Large intestine (tissue), 3 donors: ENCODE measurements around the gene NEK6. TPM values are rescaled to one million over a fixed set of nuclear protein-coding genes. Genes with fewer than 3 reads are reported as not detected.
A peak's percentile ranks its signal among the peaks of the same experiment; 100 is the strongest.

Experiments
- DNase-seq, 2 donors: peaks; one replicate each; pipeline versions ENCODE4 v3.0.0 to v3.0.0-alpha.2; 2013
- H3K27ac ChIP-seq: one replicate; pipeline ENCODE4 v1.5.1; 2013; ENCODE audit warnings: low read length
- H3K27me3 ChIP-seq: 2 replicates; pipeline ENCODE4 v1.6.1; 2013; ENCODE audit warnings: low read length; ENCODE audit not compliant: control insufficient read depth, insufficient read depth
- H3K36me3 ChIP-seq: 2 replicates; pipeline ENCODE4 v1.6.1; 2013; ENCODE audit warnings: low read length; ENCODE audit not compliant: control insufficient read depth, insufficient read depth
- H3K4me1 ChIP-seq: one replicate; pipeline ENCODE4 v1.6.1; 2013; ENCODE audit warnings: low read length; ENCODE audit not compliant: control insufficient read depth, insufficient read depth
- H3K4me3 ChIP-seq: one replicate; pipeline ENCODE4 v1.5.1; 2013; ENCODE audit warnings: low read length
- H3K9me3 ChIP-seq: one replicate; pipeline ENCODE4 v1.6.1; 2013; ENCODE audit warnings: mild to moderate bottlenecking, low read depth, low read length, moderate library complexity; ENCODE audit not compliant: control insufficient read depth
- WGBS: methylation state at CpG from one replicate; pipeline ENCODE4 v1.1.5; 2013; ENCODE audit warnings: low lambda C conversion rate; ENCODE audit not compliant: insufficient coverage; 5-methylcytosine and 5-hydroxymethylcytosine counted together
- polyA plus RNA-seq: library from polyadenylated mRNA; unstranded; fragments of 120-200 nt; gene quantifications from one replicate; pipeline ENCODE4 v1.2.1, GENCODE V29; 2013

Gene NEK6
- polyA plus RNA-seq, 1 donor, result 28.2 TPM

DNA sequence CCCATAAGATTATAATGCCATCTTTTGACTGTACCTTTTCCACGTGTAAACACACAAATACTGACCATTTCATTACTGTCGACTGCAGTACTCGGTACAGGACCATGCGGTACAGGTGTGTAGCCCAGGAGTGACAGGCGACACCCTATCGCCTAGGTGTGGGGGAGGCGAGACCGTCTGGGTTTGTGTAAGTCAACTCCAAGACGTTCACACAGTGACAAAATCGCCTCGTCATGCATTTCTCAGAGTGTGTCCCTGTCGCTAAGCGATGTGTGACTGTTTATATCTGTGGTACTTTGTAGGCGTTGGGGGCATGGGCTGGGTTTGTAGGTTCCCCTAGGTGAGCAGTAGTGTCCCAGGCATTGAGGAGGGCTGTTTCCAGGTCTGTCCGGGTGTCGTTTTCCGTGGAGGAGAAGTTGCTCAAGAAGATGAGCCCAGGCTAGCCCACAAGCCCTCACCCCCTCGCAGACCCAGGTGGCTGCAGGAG is 20.3 kb downstream of the NEK6 start:
- Histone ChIP-seq H3K27me3 (no peaks in the 10 kb centered on the region), H3K4me1 (peaks cover 14% of the 10 kb centered on the region), H3K4me3 (no peak overlapping the region), H3K36me3 (peaks cover 2% of the 10 kb centered on the region), H3K9me3 (no peaks in the 10 kb centered on the region), H3K27ac (no peak overlapping the region)
- no peak for DNase-seq
- WGBS, result no CpG with 5 or more reads among the region's 18 CpGs

DNA sequence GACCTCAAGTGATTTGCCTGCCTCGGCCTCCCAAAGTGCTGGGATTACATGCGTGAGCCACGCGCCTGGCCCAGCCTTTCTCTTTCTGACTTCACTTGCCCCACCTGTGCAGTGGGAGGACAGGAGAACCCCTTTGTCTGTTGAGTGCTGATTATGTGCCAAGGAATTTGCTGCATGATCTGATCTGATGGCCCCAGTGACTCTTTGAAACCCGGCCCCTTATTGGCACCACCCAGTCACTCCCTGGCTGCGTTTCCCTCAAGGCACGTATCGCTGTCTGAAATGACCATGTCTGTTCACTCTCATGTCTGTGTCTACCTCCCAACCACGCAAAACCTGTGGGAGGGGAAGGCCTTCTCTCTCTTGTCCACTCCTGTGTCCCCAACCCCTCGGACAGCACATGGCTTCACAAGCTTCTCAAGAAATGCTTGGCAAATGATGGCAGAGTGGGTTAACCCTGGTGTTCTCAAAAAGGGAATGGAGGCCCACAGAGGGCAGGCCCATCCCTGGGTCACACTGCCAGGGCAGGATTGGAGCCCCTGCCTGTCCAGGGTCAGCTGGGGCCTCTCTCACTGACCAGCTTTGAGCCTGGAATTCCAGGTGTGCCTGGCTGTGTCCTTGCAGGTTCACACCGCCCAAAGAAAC is 21.9 kb downstream of the NEK6 start:
- no CpG with 5 or more reads among the region's 11 CpGs for WGBS
- Histone ChIP-seq H3K36me3 (peaks cover 2% of the 10 kb centered on the region), H3K27me3 (no peaks in the 10 kb centered on the region), H3K4me3 (no peak overlapping the region), H3K9me3 (no peaks in the 10 kb centered on the region), H3K4me1 (peaks cover 15% of the 10 kb centered on the region), H3K27ac (peak overlapping the region; percentile 45)
- DNase-seq, result no peak

DNA sequence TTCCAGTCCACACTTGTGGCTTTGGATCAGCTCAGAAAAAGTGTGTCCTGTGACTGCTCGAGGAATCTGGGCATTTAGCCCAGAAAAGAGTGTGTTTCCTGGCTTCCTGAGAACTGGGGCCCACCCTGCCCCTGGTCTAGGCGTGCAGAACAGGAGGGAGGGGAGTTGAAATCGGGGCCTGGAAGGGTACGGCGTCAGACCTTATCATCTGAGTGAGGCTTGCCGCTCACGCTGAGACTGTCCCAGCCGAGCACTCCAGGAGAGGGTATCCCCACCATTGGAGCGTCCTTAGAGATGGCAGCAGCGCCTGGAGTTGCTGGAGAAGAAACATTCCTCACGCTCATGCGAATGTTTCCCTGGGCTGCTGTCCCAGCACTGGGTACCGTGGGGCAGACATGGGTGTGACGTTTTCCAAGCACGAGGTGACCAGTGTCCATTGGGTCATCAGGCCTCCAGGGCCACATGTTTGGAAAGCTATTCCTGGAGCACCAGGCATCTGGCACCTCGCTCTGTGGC is 22.5 kb downstream of the NEK6 start:
- H3K4me1 ChIP-seq, result peaks cover 15% of the 10 kb centered on the region
- H3K27me3 ChIP-seq, result no peaks in the 10 kb centered on the region
- DNase-seq, result peak in 1 of 2 donors; percentile 50
- WGBS, result no CpG with 5 or more reads among the region's 16 CpGs
- peak overlapping the region; percentile 25 for H3K27ac ChIP-seq
- H3K9me3 ChIP-seq, result no peaks in the 10 kb centered on the region
- H3K4me3 ChIP-seq, result no peak overlapping the region
- H3K36me3 ChIP-seq, result peaks cover 2% of the 10 kb centered on the region

DNA sequence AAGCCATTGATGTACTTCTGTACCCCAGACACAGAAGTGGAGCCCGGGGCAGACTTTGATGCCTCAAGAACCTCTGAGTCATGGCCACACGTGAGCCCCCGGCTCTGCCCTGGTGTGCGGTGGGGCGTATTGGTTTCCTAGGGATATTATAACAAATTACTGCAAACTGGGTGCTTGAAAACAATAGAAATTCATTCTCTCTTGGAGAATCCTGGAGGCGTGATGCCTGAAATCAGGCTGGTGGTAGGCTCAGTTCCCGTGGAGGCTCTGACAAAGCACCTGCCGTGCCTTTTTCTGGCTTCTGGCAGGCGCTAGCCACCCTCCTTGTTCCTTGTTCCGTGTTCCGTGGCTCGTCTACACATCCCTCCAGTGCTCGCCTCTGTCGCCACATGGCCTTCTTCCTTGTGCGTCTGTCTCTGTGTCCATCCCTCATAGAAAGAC is 24.2 kb downstream of the NEK6 start:
- Histone ChIP-seq H3K4me3 (no peak overlapping the region), H3K36me3 (no peaks in the 10 kb centered on the region), H3K9me3 (no peaks in the 10 kb centered on the region), H3K27me3 (no peaks in the 10 kb centered on the region), H3K4me1 (peaks cover 28% of the 10 kb centered on the region), H3K27ac (no peak overlapping the region)
- WGBS, result 94% methylated on average over 3 of the region's 15 CpGs
- DNase-seq, result no peak

DNA sequence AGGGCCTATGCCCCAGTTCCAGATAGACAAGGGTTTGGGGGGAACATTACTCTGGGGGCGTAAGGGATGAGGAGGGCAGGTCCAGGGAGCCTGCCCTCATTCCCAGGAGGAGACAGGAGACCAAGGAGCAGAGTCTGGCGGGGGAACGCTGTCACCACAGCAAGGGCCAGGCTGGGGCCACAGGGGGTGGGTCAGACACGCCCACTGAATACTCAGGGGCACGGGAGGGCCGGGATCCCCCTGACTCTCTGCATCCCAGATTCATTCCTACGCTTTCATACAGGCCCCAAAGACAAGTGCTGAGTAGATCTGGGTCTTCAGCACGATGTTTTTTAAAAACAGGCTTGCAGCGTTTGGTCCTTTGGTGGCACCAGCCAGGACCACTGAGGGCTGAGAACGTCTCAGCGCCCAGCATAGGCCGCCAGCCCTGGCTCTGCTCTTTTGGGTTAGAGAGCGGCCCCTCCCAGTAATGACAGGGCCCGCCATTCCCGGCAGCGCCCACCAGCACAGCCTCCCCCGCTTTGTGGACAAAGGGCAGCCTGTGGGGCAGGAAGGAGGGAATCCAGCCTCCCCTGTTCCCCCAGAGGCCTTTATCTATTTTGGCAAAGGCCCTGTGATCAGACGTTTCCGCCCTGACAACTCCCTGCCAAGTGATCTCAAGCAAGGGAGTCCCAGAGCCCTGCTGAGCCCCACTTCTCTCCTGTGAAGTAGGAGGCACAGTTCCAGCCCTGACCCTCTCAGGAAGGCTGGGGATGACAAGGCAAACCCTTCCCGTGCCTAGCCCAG is 24.9 kb downstream of the NEK6 start:
- Histone ChIP-seq H3K4me3 (no peak overlapping the region), H3K4me1 (peaks cover 28% of the 10 kb centered on the region), H3K36me3 (no peaks in the 10 kb centered on the region), H3K9me3 (no peaks in the 10 kb centered on the region), H3K27ac (peak overlapping the region; percentile 30), H3K27me3 (no peaks in the 10 kb centered on the region)
- no CpG with 5 or more reads among the region's 20 CpGs for WGBS
- DNase-seq, result peak in 1 of 2 donors; percentile 41

DNA sequence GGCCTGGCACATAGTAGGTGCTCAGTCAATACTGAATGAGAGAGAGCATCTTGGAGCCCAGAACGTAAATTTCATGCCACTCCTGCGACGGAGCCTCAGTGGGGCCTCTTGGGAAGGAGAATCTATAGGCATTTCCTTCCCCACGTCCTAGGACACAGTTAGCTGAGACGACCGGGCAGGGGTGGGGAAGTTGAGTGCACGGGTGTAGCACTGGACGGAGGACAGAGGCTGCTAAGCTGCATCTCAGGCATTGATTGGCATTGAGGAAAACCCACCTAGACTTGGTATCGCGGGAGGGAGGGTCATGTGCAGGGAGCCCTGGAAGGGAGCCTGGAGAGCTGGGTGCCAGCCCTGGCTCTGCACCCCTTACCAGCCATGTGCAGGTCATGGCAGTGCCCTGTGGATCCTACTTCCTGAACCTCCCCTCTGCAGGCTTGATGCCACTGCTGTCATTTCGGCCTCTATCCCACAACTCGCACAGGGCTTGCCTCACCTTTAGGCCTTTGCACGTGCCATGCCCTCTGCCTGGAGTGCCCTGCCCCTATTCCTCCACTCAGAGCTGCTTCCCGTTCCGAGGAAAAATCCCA is 25.6 kb downstream of the NEK6 start:
- DNase-seq, result no peak
- Histone ChIP-seq H3K27ac (no peak overlapping the region), H3K36me3 (peaks cover 3% of the 10 kb centered on the region), H3K9me3 (no peaks in the 10 kb centered on the region), H3K4me3 (no peak overlapping the region), H3K4me1 (peaks cover 28% of the 10 kb centered on the region), H3K27me3 (no peaks in the 10 kb centered on the region)
- WGBS, result no CpG with 5 or more reads among the region's 15 CpGs

DNA sequence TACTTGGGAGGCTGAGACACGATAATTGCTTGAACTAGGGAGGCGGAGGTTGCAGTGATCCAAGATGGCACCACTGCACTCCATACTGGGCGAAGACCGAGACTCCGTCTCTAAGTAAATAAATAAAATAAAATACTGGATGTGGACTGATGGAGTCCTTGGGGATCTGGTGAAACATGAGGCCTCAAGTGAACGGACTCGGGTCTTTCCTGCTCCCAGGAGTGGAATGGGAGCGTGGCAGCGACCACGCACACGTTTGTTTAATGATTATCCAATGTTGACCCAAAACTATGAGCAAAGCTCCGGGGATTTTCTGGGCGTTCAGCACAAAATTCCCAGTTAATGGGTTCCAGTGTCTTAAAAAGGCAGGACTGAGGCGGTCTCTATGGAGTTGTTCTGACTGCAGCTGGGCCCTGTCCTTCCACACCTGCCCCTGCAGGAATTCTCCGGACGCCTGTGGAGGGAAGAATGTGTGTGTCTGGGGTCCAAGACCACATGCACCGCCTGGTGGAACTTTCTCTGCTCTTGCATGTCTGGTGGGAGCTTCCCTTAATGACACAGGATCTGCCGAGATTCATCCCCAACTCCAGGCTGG is 26.6 kb downstream of the NEK6 start:
- Histone ChIP-seq H3K27ac (peak overlapping the region; percentile 68), H3K4me1 (peaks cover 28% of the 10 kb centered on the region), H3K4me3 (no peak overlapping the region), H3K27me3 (no peaks in the 10 kb centered on the region), H3K9me3 (no peaks in the 10 kb centered on the region), H3K36me3 (peaks cover 5% of the 10 kb centered on the region)
- WGBS, result 7% methylated on average over 3 of the region's 18 CpGs
- DNase-seq, result no peak

DNA sequence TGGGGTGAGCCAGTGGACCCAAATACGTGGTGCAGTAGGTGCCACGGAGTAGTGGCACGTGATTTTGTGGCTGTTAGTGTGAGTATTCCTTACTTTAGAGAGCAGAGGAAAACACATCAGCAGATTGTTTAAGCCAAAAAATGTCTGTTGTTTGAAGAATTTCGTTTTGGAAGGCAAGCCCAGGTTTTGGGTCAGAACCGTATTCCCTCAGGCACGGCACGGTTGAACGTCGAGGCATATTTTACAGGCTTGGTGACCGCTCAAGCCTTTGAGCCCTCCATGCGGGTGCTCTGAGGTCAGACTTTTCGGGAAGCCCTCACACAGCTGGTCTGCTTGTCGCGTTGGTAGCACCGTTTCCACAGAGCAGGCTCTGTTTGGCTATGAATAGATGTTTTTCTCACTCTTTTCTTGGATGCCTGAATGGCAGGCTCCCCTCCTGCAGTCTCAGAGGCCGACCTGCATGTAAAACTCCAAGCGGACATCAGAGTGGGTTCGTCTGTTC is 27.2 kb downstream of the NEK6 start:
- H3K4me1 ChIP-seq, result peaks cover 28% of the 10 kb centered on the region
- peaks cover 11% of the 10 kb centered on the region for H3K36me3 ChIP-seq
- WGBS, result no CpG with 5 or more reads among the region's 18 CpGs
- DNase-seq, result no peak
- H3K27me3 ChIP-seq, result no peaks in the 10 kb centered on the region
- no peaks in the 10 kb centered on the region for H3K9me3 ChIP-seq
- H3K4me3 ChIP-seq, result no peak overlapping the region
- peak overlapping the region; percentile 68 for H3K27ac ChIP-seq

DNA sequence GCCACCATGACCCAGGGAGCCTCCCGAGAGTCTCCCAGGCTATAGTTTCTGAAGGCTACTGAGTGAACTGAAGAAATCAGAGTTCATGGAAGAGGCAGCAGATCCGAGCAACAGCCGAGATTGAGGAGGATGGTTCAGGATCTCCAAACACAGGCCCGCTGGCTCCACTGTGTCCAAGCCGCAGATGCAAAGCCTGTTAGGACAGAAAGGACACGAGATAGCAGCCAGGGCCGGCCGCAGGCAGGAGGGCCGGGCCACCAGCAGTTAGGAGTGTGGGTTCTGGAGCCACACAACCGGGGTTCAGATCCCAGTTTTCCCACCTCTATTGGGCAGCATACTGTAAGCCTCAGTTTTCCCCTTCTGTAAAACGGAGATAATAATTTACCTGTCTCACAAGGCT is 27.7 kb downstream of the NEK6 start:
- no peaks in the 10 kb centered on the region for H3K9me3 ChIP-seq
- H3K4me1 ChIP-seq, result peaks cover 28% of the 10 kb centered on the region
- DNase-seq, result no peak
- H3K27me3 ChIP-seq, result no peaks in the 10 kb centered on the region
- H3K27ac ChIP-seq, result peak overlapping the region; percentile 68
- WGBS, result no CpG with 5 or more reads among the region's 11 CpGs
- H3K4me3 ChIP-seq, result no peak overlapping the region
- H3K36me3 ChIP-seq, result peaks cover 15% of the 10 kb centered on the region

DNA sequence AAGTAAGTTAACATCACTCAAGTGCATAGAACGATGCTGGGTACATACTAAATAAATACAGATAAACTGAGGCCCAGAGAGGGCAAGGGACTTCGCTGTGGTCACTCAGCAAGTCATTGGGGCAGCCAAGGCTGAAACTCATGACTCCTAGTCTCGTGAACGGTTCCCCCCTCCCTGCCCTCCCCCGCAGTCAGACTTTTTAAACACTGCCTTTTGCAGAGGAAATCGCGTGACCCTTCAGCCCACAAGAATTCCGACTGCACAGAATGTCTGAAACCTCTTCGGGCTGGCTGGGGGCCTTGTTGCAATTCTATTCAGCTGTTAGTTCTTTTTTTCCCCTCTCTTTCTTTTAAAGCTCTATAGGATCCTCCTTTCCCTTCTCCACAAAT is 28.1 kb downstream of the NEK6 start:
- Histone ChIP-seq H3K27me3 (no peaks in the 10 kb centered on the region), H3K27ac (peak overlapping the region; percentile 68), H3K9me3 (no peaks in the 10 kb centered on the region), H3K4me3 (no peak overlapping the region), H3K36me3 (peaks cover 17% of the 10 kb centered on the region), H3K4me1 (peaks cover 28% of the 10 kb centered on the region)
- 82% methylated on average over 2 of the region's 9 CpGs for WGBS
- DNase-seq, result peak; percentile 53 to 64
